Sigmoid colon (tissue), 7 donors: ENCODE results near the gene NUMB. TPM values are rescaled to one million over a fixed set of nuclear protein-coding genes. Genes with fewer than 3 reads are reported as not detected.

Experiments
- DNase-seq: peaks from one replicate; pipeline ENCODE4 v3.0.0-alpha.2; 2019
- H3K27ac ChIP-seq, 4 donors: fragments of 200-600 bp; sonication (generic); one replicate each; pipeline ENCODE4 v1.5.1; 2016 to 2019; ENCODE audit warnings: mild to moderate bottlenecking in 1 of 4
- H3K27me3 ChIP-seq, 3 donors: fragments of 200-600 bp; sonication (generic); one replicate each; pipeline ENCODE4 v1.5.1; 2019; ENCODE audit warnings: mild to moderate bottlenecking in 1 of 3
- H3K36me3 ChIP-seq, 4 donors: fragments of 200-600 bp; sonication (generic); one replicate each; pipeline ENCODE4 v1.5.1; 2016 to 2019
- H3K4me1 ChIP-seq, 4 donors: fragments of 200-600 bp; sonication (generic); one replicate each; pipeline ENCODE4 v1.5.1; 2017 to 2019
- H3K4me3 ChIP-seq, 4 donors: fragments of 200-600 bp; sonication (generic); one replicate each; pipeline ENCODE4 v1.5.1; 2017 to 2019; ENCODE audit warnings: mild to moderate bottlenecking in 2 of 4, moderate library complexity in 1 of 4
- H3K9me3 ChIP-seq, 4 donors: fragments of 200-600 bp in 3 of 4; sonication (generic) in 3 of 4; one replicate each; pipeline versions ENCODE4 v1.5.1 to v1.6.1; 2013 to 2019
- CTCF ChIP-seq, 4 experiments: fragments of 450-650 bp in 3 of 4; fragments of 200-600 bp in 1 of 4; IDR thresholded peaks; one replicate each; pipeline ENCODE4 v1.5.1; 2016 to 2019; ENCODE audit warnings: antibody characterized with exemption in 4 of 4, mild to moderate bottlenecking in 3 of 4, moderate library complexity in 2 of 4
- EP300 ChIP-seq, 4 donors: sonication (generic); formaldehyde crosslinking; IDR thresholded peaks; one replicate each; pipeline ENCODE4 v1.6.1; 2017; ENCODE audit warnings: antibody characterized with exemption in 4 of 4
- POLR2A ChIP-seq, 2 donors: fragments of 450-650 bp; IDR thresholded peaks; one replicate each; pipeline ENCODE4 v1.6.1; 2016; ENCODE audit warnings: antibody characterized with exemption in 2 of 2, mild to moderate bottlenecking in 2 of 2, moderate library complexity in 2 of 2
- POLR2AphosphoS5 ChIP-seq, 4 donors: sonication (generic); formaldehyde crosslinking; IDR thresholded peaks; one replicate each; pipeline ENCODE4 v1.6.1; 2017; ENCODE audit warnings: antibody characterized with exemption in 4 of 4
- WGBS, 2 donors: extraction: QIAGEN DNeasy Blood & Tissue Kit; methylation state at CpG; one replicate each; pipeline ENCODE4 v1.1.7; 2013; 5-methylcytosine and 5-hydroxymethylcytosine counted together
- intact Hi-C: fragments of 100-400 bp; cut with DNase I; formaldehyde crosslinking; loops from one replicate; pipeline ENCODE4 v1.15.1; 2023
- polyA plus RNA-seq, 3 donors: library from polyadenylated mRNA; stranded (reverse); fragments of 200-250 nt; gene quantifications; one replicate each; pipeline ENCODE4 v1.2.3, GENCODE V29; 2013
- total RNA-seq, 4 donors: library from RNA; depleted of rRNA; stranded (reverse); fragments of >200 nt; gene quantifications; one replicate each; pipeline ENCODE4 v1.1.0, GENCODE V29; 2016
- donor health status: healthy with polysubstance abuse.
- donor health status: Bipolar disorder and iron deficiency.
- donor health status: healthy.

NUMB gene
- total and polyA plus RNA-seq, 7 donors, result 37.6 to 80.3 (median 53.4) TPM

- DNase-seq, result no peak
- no peak for TF ChIP-seq EP300 (IDR thresholded peaks at IDR 0.05)
- no peak for TF ChIP-seq CTCF (IDR thresholded peaks at IDR 0.05)
- no peak for TF ChIP-seq POLR2AphosphoS5 (IDR thresholded peaks at IDR 0.05)
- TF ChIP-seq POLR2A (IDR thresholded peaks at IDR 0.05), result no peak
- Histone ChIP-seq H3K9me3 (no peaks in the 10 kb centered on the region), H3K27me3 (no peaks in the 10 kb centered on the region), H3K27ac (peak overlapping the region in 1 of 4 donors; percentile 10), H3K36me3 (peaks cover 0 to 3% (median 0%) of the 10 kb centered on the region in 4 donors), H3K4me3 (no peak overlapping the region), H3K4me1 (peaks cover 0 to 51% (median 33%) of the 10 kb centered on the region in 4 donors)
- intact Hi-C loops, result loop anchor here (5.0 kb wide), 1 partner anchor 233 kb away; no protein-coding TSS in a partner anchor
- WGBS, 2 donors, result 3 to 15% methylated on average over 2 of the region's 2 CpGs
Observed at GRCh38 chr14:73455294-73455693, 3.1 kb downstream of the NUMB start.

GRCh38 chr14:73452341-73453186 is 5.8 kb downstream of the NUMB start:
- no peak for DNase-seq
- intact Hi-C loops, result no loop called here
- WGBS, 2 donors, result 63 to 78% methylated on average over 11 of the region's 11 CpGs

GRCh38 chr14:73443758-73444157 is 14.6 kb downstream of the NUMB start:
- Histone ChIP-seq H3K4me1 (peaks cover 0 to 19% (median 7%) of the 10 kb centered on the region in 4 donors), H3K9me3 (no peaks in the 10 kb centered on the region), H3K27me3 (no peaks in the 10 kb centered on the region), H3K36me3 (no peaks in the 10 kb centered on the region), H3K4me3 (no peak overlapping the region), H3K27ac (no peak overlapping the region)
- DNase-seq, result no peak
- 92 to 97% methylated on average over 11 of the region's 11 CpGs for WGBS, 2 donors
- TF ChIP-seq POLR2A (IDR thresholded peaks at IDR 0.05) (no peak), POLR2AphosphoS5 (IDR thresholded peaks at IDR 0.05) (no peak), EP300 (IDR thresholded peaks at IDR 0.05) (no peak), CTCF (IDR thresholded peaks at IDR 0.05) (no peak)
- intact Hi-C loops, result no loop called here

More at GRCh38 chr14:73452341-73453186, 5.8 kb downstream of the NUMB start:
- peaks cover 0 to 44% (median 29%) of the 10 kb centered on the region in 4 donors for H3K4me1 ChIP-seq
- no peaks in the 10 kb centered on the region for H3K27me3 ChIP-seq
- no peak overlapping the region for H3K27ac ChIP-seq
- H3K36me3 ChIP-seq, result peaks cover 0 to 3% (median 0%) of the 10 kb centered on the region in 4 donors
- H3K4me3 ChIP-seq, result no peak overlapping the region
- no peaks in the 10 kb centered on the region for H3K9me3 ChIP-seq
- no peak for TF ChIP-seq POLR2AphosphoS5 (IDR thresholded peaks at IDR 0.05)
- no peak for TF ChIP-seq CTCF (IDR thresholded peaks at IDR 0.05)
- TF ChIP-seq EP300 (IDR thresholded peaks at IDR 0.05), result no peak
- TF ChIP-seq POLR2A (IDR thresholded peaks at IDR 0.05), result no peak

GRCh38 chr14:73441286-73441685 is 17.1 kb downstream of the NUMB start:
- TF ChIP-seq CTCF (IDR thresholded peaks at IDR 0.05), result no peak
- TF ChIP-seq POLR2A (IDR thresholded peaks at IDR 0.05), result no peak
- no peak for TF ChIP-seq POLR2AphosphoS5 (IDR thresholded peaks at IDR 0.05)
- TF ChIP-seq EP300 (IDR thresholded peaks at IDR 0.05), result no peak
- peaks cover 0 to 21% (median 7%) of the 10 kb centered on the region in 4 donors for H3K4me1 ChIP-seq
- DNase-seq, result no peak
- intact Hi-C loops, result no loop called here
- no peaks in the 10 kb centered on the region for H3K36me3 ChIP-seq
- no peaks in the 10 kb centered on the region for H3K9me3 ChIP-seq
- H3K27ac ChIP-seq, result no peak overlapping the region
- no peaks in the 10 kb centered on the region for H3K27me3 ChIP-seq
- 95 to 96% methylated on average over 7 of the region's 7 CpGs for WGBS, 2 donors
- no peak overlapping the region for H3K4me3 ChIP-seq
